Measurements from ENCODE around the gene ARPC2.
A peak's percentile ranks its signal among the peaks of the same experiment; 100 is the strongest.
"Not testable (repeated sequence)": the region's sequence is repeated elsewhere in the genome, so short reads cannot be mapped to it uniquely, and the experiment has no call there.

ARPC2 gene

GRCh38 chr2:218216674-218217359 is at the start of gene ARPC2:
ARPC2 (plus strand) TSS chr2:218217189; CDS start chr2:218217471, 282 bp downstream.
- peak; percentile 96 for DNase-seq

- no peak for DNase-seq
Measured at GRCh38 chr2:218168016-218168415, 49.0 kb upstream of the ARPC2 start.

- DNase-seq = no peak
Measured at GRCh38 chr2:218168635-218169462, 48.1 kb upstream of the ARPC2 start.

GRCh38 chr2:218169757-218170546 is 47.0 kb upstream of the ARPC2 start:
- DNase-seq = no peak

GRCh38 chr2:218171744-218172143 is 45.2 kb upstream of the ARPC2 start:
- not testable (repeated sequence) for DNase-seq

- no peak for DNase-seq
Measured at GRCh38 chr2:218172845-218173244, 44.1 kb upstream of the ARPC2 start.

- DNase-seq = no peak
Measured at GRCh38 chr2:218179782-218180181, 37.2 kb upstream of the ARPC2 start.

GRCh38 chr2:218180467-218181114 is 36.4 kb upstream of the ARPC2 start:
- no peak for DNase-seq

- no peak for DNase-seq
Measured at GRCh38 chr2:218184331-218184730, 32.7 kb upstream of the ARPC2 start.

GRCh38 chr2:218186355-218186766 is 30.6 kb upstream of the ARPC2 start:
- peak; percentile 54 for DNase-seq

- DNase-seq = no peak
Measured at GRCh38 chr2:218186876-218187275, 30.1 kb upstream of the ARPC2 start.

- DNase-seq = peak; percentile 80
Measured at GRCh38 chr2:218187296-218188015, 29.5 kb upstream of the ARPC2 start.

- DNase-seq = no peak
Measured at GRCh38 chr2:218188528-218188927, 28.5 kb upstream of the ARPC2 start.

GRCh38 chr2:218192902-218193430 is 24.0 kb upstream of the ARPC2 start:
- no peak for DNase-seq

GRCh38 chr2:218193701-218194100 is 23.3 kb upstream of the ARPC2 start:
- DNase-seq = no peak

GRCh38 chr2:218194880-218195279 is 22.1 kb upstream of the ARPC2 start:
- DNase-seq = no peak

- DNase-seq = no peak
Measured at GRCh38 chr2:218196974-218197373, 20.0 kb upstream of the ARPC2 start.

- DNase-seq = no peak
Measured at GRCh38 chr2:218202266-218202665, 14.7 kb upstream of the ARPC2 start.

GRCh38 chr2:218209078-218209477 is 7.9 kb upstream of the ARPC2 start:
- no peak for DNase-seq

GRCh38 chr2:218214116-218214515 is 2.9 kb upstream of the ARPC2 start:
- no peak for DNase-seq

GRCh38 chr2:218216336-218216673 is 684 bp upstream of the ARPC2 start:
- no peak for DNase-seq
